Pancreas (tissue), 10 donors: ENCODE results near the gene LIN52. TPM values are rescaled to one million over a fixed set of nuclear protein-coding genes. Genes with fewer than 3 reads are reported as not detected.

Source experiments
- ATAC-seq, 4 donors: fragments of 200-7000 bp; cut with Tn5 transposase; one replicate each; pipeline versions ENCODE4 v1.8.0 to v1.9.1; 2020; ENCODE audit warnings: mild to moderate bottlenecking in 4 of 4, moderate library complexity in 4 of 4
- DNase-seq, 6 donors: peaks; one replicate each; pipeline ENCODE4 v3.0.0-alpha.2; 2020
- FAIRE-seq: peaks from 2 replicates; lab custom pipeline; 2012; peaks lifted over from hg19 to GRCh38; lab: Jason Lieb, UNC
- H3K27ac ChIP-seq, 4 donors: fragments of 200-600 bp; sonication (generic); 1 replicate in 3 of 4; 2 replicates in 1 of 4; pipeline versions ENCODE4 v1.5.0 to v1.8.0; 2020
- H3K27me3 ChIP-seq, 4 donors: fragments of 200-600 bp; one replicate each; pipeline ENCODE4 v1.8.0; 2021
- H3K36me3 ChIP-seq, 3 donors: fragments of 200-600 bp; sonication (generic) in 1 of 3; one replicate each; pipeline versions ENCODE4 v1.5.0 to v1.8.0; 2020 to 2021
- H3K4me1 ChIP-seq, 3 donors: fragments of 200-600 bp; one replicate each; pipeline ENCODE4 v1.8.0; 2021
- H3K4me3 ChIP-seq, 4 donors: fragments of 200-600 bp; sonication (generic) in 2 of 4; one replicate each; pipeline versions ENCODE4 v1.5.0 to v1.8.0; 2020 to 2021
- H3K9me3 ChIP-seq, 4 donors: fragments of 200-600 bp; one replicate each; pipeline ENCODE4 v1.8.0; 2021
- CTCF ChIP-seq, 4 donors: fragments of 200-600 bp; sonication (generic) in 3 of 4; IDR thresholded peaks; one replicate each; pipeline versions ENCODE4 v1.5.0 to v1.8.0; 2021; ENCODE audit warnings: antibody characterized with exemption in 4 of 4
- WGBS, 2 donors: extraction: QIAGEN DNeasy Blood & Tissue Kit; methylation state at CpG; one replicate each; pipeline ENCODE4 v1.1.7; 2013; 5-methylcytosine and 5-hydroxymethylcytosine counted together
- intact Hi-C, 3 donors: fragments of 100-400 bp; cut with DNase I; formaldehyde crosslinking; loops; one replicate each; pipeline versions ENCODE4 v1.11.1 to v1.14.2; 2022
- polyA plus RNA-seq, 2 donors: library from polyadenylated mRNA; stranded (reverse); fragments of 200-250 nt; gene quantifications; one replicate each; pipeline ENCODE4 v1.2.3, GENCODE V29; 2013
- total RNA-seq, 6 donors: library from RNA; stranded (reverse); fragmentation: NEBNext Ultra II Directional in 4 of 6; extraction: Animal tissue kit (Norgen Biotek cat#: 25700) in 4 of 6; gene quantifications; one replicate each; pipeline versions ENCODE4 v1.2.1 to v1.2.4, GENCODE V29; 2021 to 2023
- donor health status: healthy with polysubstance abuse.
- donor health status: DM: no; HTN: no; CAD: no; lungs with moderate emphysema.
- donor health status: DM: no; HTN: no; CAD: no.
- donor health status: control.
- donor health status: control.
- donor health status: Bipolar disorder and iron deficiency.
- donor health status: DM: yes; HTN: yes; CAD: no.
- donor health status: DM: no; HTN: no; CAD: no.
- donor health status: DM: no; HTN: no; CAD: no.
- donor health status: DM: yes; HTN: yes; CAD: no.

Gene LIN52
- total and polyA plus RNA-seq, 8 donors = 1.6 to 4.6 (median 3.1) TPM

GRCh38 chr14:74126315-74127013 lies 41.7 kb downstream of the LIN52 start:
- H3K9me3 ChIP-seq = no peaks in the 10 kb centered on the region
- H3K36me3 ChIP-seq = no peaks in the 10 kb centered on the region
- TF ChIP-seq CTCF (IDR thresholded peaks at IDR 0.05) = no peak
- WGBS, 2 donors = 93 to 97% methylated on average over 1 of the region's 1 CpG
- ATAC-seq (no peak), DNase-seq (no peak), FAIRE-seq (no peak)
- no peak overlapping the region for H3K27ac ChIP-seq
- no peak overlapping the region for H3K4me3 ChIP-seq
- no peaks in the 10 kb centered on the region for H3K27me3 ChIP-seq
- intact Hi-C loops = no loop called here
- H3K4me1 ChIP-seq = no peaks in the 10 kb centered on the region

GRCh38 chr14:74127634-74128033 lies 42.9 kb downstream of the LIN52 start:
- Histone ChIP-seq H3K4me3 (no peak overlapping the region), H3K27ac (no peak overlapping the region), H3K36me3 (no peaks in the 10 kb centered on the region), H3K27me3 (no peaks in the 10 kb centered on the region), H3K4me1 (no peaks in the 10 kb centered on the region), H3K9me3 (no peaks in the 10 kb centered on the region)
- 97 to 100% methylated on average over 1 of the region's 1 CpG for WGBS, 2 donors
- FAIRE-seq (no peak), ATAC-seq (no peak), DNase-seq (no peak)
- no peak for TF ChIP-seq CTCF (IDR thresholded peaks at IDR 0.05)
- intact Hi-C loops = no loop called here

GRCh38 chr14:74133833-74134481 lies 49.2 kb downstream of the LIN52 start:
- DNase-seq = no peak
- H3K36me3 ChIP-seq = no peaks in the 10 kb centered on the region
- WGBS, 2 donors = 44 to 48% methylated on average over 3 of the region's 3 CpGs
- peak; percentile 38 to 88 (median 70) for ATAC-seq
- H3K9me3 ChIP-seq = no peaks in the 10 kb centered on the region
- H3K4me1 ChIP-seq = peaks cover 7 to 15% (median 15%) of the 10 kb centered on the region in 3 donors
- H3K27me3 ChIP-seq = no peaks in the 10 kb centered on the region
- TF ChIP-seq CTCF (IDR thresholded peaks at IDR 0.05) = no peak
- no peak overlapping the region for H3K4me3 ChIP-seq
- intact Hi-C loops = no loop called here
- FAIRE-seq = no peak
- H3K27ac ChIP-seq = no peak overlapping the region

GRCh38 chr14:74134484-74134883 lies 49.7 kb downstream of the LIN52 start:
- no peaks in the 10 kb centered on the region for H3K9me3 ChIP-seq
- ATAC-seq (peak in 1 of 4 donors; percentile 11), DNase-seq (no peak), FAIRE-seq (no peak)
- no peak overlapping the region for H3K27ac ChIP-seq
- TF ChIP-seq CTCF (IDR thresholded peaks at IDR 0.05) = no peak
- intact Hi-C loops = no loop called here
- no peaks in the 10 kb centered on the region for H3K27me3 ChIP-seq
- peaks cover 7 to 15% (median 15%) of the 10 kb centered on the region in 3 donors for H3K4me1 ChIP-seq
- H3K36me3 ChIP-seq = no peaks in the 10 kb centered on the region
- H3K4me3 ChIP-seq = no peak overlapping the region

GRCh38 chr14:74135426-74135825 lies 50.7 kb downstream of the LIN52 start:
- WGBS, 2 donors = 96% methylated on average over 1 of the region's 1 CpG
- no peak for DNase-seq
- Histone ChIP-seq H3K9me3 (no peaks in the 10 kb centered on the region), H3K4me3 (no peak overlapping the region), H3K4me1 (peaks cover 7 to 15% (median 15%) of the 10 kb centered on the region in 3 donors), H3K27me3 (no peaks in the 10 kb centered on the region), H3K36me3 (no peaks in the 10 kb centered on the region), H3K27ac (no peak overlapping the region)
- FAIRE-seq = no peak
- intact Hi-C loops = no loop called here
- no peak for TF ChIP-seq CTCF (IDR thresholded peaks at IDR 0.05)
- no peak for ATAC-seq
